Esophagus squamous epithelium (tissue), 4 donors: ENCODE measurements around the gene ASPA.

ENCODE experiments used
- POLR2A ChIP-seq, 4 donors: fragments of 450-650 bp; IDR thresholded peaks; one replicate each; pipeline ENCODE4 v1.6.1; 2017; ENCODE audit warnings: antibody characterized with exemption in 4 of 4, mild to moderate bottlenecking in 4 of 4, moderate library complexity in 3 of 4
- TF ChIP-seq, protein P1 (sequence below), 6 experiments: fragments of 450-650 bp in 4 of 6; fragments of 200-600 bp in 2 of 6; sonication (generic) in 2 of 6; IDR thresholded peaks; one replicate each; pipeline ENCODE4 v1.5.1; 2016 to 2019; ENCODE audit warnings: antibody characterized with exemption in 6 of 6, mild to moderate bottlenecking in 4 of 6, moderate library complexity in 4 of 6

- TF ChIP-seq, protein P1, sequence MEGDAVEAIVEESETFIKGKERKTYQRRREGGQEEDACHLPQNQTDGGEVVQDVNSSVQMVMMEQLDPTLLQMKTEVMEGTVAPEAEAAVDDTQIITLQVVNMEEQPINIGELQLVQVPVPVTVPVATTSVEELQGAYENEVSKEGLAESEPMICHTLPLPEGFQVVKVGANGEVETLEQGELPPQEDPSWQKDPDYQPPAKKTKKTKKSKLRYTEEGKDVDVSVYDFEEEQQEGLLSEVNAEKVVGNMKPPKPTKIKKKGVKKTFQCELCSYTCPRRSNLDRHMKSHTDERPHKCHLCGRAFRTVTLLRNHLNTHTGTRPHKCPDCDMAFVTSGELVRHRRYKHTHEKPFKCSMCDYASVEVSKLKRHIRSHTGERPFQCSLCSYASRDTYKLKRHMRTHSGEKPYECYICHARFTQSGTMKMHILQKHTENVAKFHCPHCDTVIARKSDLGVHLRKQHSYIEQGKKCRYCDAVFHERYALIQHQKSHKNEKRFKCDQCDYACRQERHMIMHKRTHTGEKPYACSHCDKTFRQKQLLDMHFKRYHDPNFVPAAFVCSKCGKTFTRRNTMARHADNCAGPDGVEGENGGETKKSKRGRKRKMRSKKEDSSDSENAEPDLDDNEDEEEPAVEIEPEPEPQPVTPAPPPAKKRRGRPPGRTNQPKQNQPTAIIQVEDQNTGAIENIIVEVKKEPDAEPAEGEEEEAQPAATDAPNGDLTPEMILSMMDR (IDR thresholded peaks at IDR 0.05): no peak
- TF ChIP-seq POLR2A (IDR thresholded peaks at IDR 0.05): no peak
Observed at GRCh38 chr17:3547628-3548027, 71.8 kb downstream of the ASPA start.
